ENCODE results near the gene ZNF334.

ZNF334 gene

GRCh38 chr20:46464451-46464850 is 48.9 kb downstream of the ZNF334 start:
- peaks cover 15% of the 10 kb centered on the region for H3K27me3 ChIP-seq
- TF ChIP-seq CTCF (IDR thresholded peaks at IDR 0.05), result no peak
- H3K27ac ChIP-seq, result no peak overlapping the region
- no peaks in the 10 kb centered on the region for H3K9me3 ChIP-seq
- H3K4me1 ChIP-seq (ENCODE audit: control insufficient read depth in 1 of 2, insufficient read depth in 1 of 2, low read depth in 1 of 2, low read length in 1 of 2), result no peaks in the 10 kb centered on the region
- H3K36me3 ChIP-seq, result no peaks in the 10 kb centered on the region
- no peak overlapping the region for H3K4me3 ChIP-seq (ENCODE audit: low read depth in 1 of 2, low read length in 1 of 2)

- Histone ChIP-seq H3K9me3 (no peaks in the 10 kb centered on the region), H3K36me3 (no peaks in the 10 kb centered on the region), H3K27ac (no peak overlapping the region), H3K4me1 (ENCODE audit: control insufficient read depth in 1 of 2, insufficient read depth in 1 of 2, low read depth in 1 of 2, low read length in 1 of 2) (peaks cover 0 to 4% of the 10 kb centered on the region in 2 experiments), H3K4me3 (ENCODE audit: low read depth in 1 of 2, low read length in 1 of 2) (no peak overlapping the region), H3K27me3 (peaks cover 21% of the 10 kb centered on the region)
- no peak for TF ChIP-seq CTCF (IDR thresholded peaks at IDR 0.05)
Measured at GRCh38 chr20:46463852-46464251, 49.5 kb downstream of the ZNF334 start.

GRCh38 chr20:46461808-46462207 is 51.6 kb downstream of the ZNF334 start:
- Histone ChIP-seq H3K27me3 (peaks cover 37% of the 10 kb centered on the region), H3K4me1 (ENCODE audit: control insufficient read depth in 1 of 2, insufficient read depth in 1 of 2, low read depth in 1 of 2, low read length in 1 of 2) (peaks cover 0 to 5% of the 10 kb centered on the region in 2 experiments), H3K27ac (no peak overlapping the region), H3K36me3 (no peaks in the 10 kb centered on the region), H3K4me3 (ENCODE audit: low read depth in 1 of 2, low read length in 1 of 2) (no peak overlapping the region), H3K9me3 (no peaks in the 10 kb centered on the region)
- TF ChIP-seq CTCF (IDR thresholded peaks at IDR 0.05), result no peak

DNA sequence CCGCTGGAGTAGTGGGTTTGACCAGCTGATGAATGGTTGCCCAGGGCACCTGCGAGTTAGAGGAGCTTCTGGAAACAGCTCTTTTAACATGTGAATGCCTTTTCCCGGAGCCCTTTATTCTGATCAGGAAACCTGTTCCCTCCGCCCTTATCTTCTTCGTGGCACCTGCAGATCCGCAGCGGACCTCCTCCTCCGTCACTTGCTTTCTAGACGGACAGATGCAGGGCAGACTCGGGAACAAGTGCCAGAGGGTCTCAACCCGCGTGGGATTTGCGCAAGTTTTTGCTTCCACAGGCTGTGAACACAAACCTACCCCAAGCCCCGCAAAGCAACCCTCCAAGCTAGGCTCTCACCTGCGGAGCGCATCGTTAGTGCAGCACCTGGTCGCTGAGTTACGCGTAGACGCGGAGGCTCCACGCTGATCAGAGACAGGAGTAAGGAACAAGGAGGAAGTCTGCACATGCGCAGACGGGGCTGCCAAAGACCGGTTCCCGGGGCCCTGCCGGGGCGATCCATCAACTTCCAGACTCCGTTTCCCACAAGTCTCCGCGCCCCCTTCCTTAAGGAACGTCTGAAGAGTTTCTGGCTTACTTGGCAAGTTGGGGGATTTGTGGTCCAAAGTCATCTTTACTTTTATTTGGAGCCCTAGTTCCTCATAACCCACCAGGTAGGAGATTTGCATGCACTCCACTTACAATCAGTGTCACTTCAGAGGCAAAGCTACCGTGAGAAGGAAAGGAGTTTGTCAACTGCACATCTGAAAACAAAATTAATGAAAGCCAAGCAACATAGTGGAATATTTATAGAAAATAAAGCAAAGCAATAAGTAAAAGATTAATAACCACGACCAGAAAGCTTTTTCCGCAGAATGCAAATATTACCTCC is 54.3 kb downstream of the ZNF334 start:
- TF ChIP-seq CTCF (IDR thresholded peaks at IDR 0.05), result no peak
- Histone ChIP-seq H3K9me3 (no peaks in the 10 kb centered on the region), H3K4me3 (ENCODE audit: low read depth in 1 of 2, low read length in 1 of 2) (no peak overlapping the region), H3K4me1 (ENCODE audit: control insufficient read depth in 1 of 2, insufficient read depth in 1 of 2, low read depth in 1 of 2, low read length in 1 of 2) (peaks cover 0 to 5% of the 10 kb centered on the region in 2 experiments), H3K27me3 (peaks cover 37% of the 10 kb centered on the region), H3K27ac (no peak overlapping the region), H3K36me3 (no peaks in the 10 kb centered on the region)

GRCh38 chr20:46456255-46457028 is 56.9 kb downstream of the ZNF334 start:
- H3K36me3 ChIP-seq, result no peaks in the 10 kb centered on the region
- peaks cover 0 to 5% of the 10 kb centered on the region in 2 experiments for H3K4me1 ChIP-seq (ENCODE audit: control insufficient read depth in 1 of 2, insufficient read depth in 1 of 2, low read depth in 1 of 2, low read length in 1 of 2)
- TF ChIP-seq CTCF (IDR thresholded peaks at IDR 0.05), result no peak
- H3K27ac ChIP-seq, result no peak overlapping the region
- H3K27me3 ChIP-seq, result peaks cover 37% of the 10 kb centered on the region
- H3K4me3 ChIP-seq (ENCODE audit: low read depth in 1 of 2, low read length in 1 of 2), result no peak overlapping the region
- no peaks in the 10 kb centered on the region for H3K9me3 ChIP-seq

Measured in neutrophil (primary cell).